ENCODE data around the gene SPRYD3.

Gene SPRYD3

DNA sequence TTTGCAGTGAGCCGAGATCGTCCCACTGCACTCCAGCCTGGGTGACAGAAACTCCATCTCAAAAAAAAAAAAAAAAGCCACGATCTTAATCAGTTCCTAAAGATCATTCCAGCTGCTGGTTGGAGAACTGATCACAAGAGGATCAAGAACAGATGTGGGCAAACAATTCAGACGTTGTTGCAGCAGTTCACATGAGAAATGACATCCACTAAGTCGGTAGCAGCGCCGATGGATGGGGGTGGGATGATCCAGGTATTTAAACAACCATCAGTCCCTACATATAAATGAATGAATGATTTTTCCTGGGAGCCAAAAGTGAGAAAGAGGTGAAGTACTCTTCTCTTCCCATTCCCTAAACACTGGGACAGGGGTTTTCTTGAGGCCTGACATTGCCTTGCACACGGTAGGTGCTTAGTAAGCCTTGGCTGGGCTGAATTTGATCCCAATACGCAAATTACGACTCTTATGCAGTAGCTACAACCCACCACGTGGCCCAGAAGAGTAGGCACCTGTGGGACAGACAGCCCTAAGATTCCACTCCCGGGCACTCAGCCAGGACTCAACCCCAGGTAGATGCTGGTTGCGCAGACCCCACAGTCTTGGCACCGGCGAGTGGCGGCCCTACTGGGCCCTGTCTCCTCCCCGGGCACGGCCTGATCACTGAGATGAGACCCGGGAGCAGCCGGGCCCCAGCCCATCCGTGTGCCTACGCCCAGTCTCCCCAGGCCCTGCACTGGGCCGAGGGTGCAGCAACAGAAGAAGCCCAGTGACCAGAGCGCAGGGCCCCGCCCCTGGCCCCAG, 565 bp downstream of the SPRYD3 start:
- DNase-seq (ENCODE audit: low read depth in 2 of 2) = peak in 1 of 2 donors; percentile 14

GRCh38 chr12:53077030-53077429, 2.2 kb downstream of the SPRYD3 start:
- no peak for DNase-seq (ENCODE audit: low read depth in 2 of 2)

GRCh38 chr12:53076461-53076860, 2.7 kb downstream of the SPRYD3 start:
- DNase-seq (ENCODE audit: low read depth in 2 of 2) = no peak

DNA sequence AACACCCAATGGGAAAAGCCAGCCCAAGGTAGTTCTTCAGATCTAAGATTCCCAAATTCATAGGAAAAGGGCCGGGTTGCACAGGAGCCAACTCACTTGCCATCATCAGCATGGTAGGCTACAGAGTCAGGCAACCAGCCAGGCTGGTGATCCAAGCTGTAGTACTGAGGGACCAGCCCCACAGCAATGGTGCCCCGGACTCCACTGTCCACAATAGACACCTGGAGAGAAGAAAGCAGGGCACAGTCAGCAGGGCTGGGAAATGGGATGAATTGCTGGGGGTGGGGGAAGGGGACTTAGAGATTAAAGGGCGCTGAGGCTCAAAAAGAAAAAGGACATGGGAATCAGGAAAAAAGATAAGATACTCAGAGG, 4.2 kb downstream of the SPRYD3 start:
- DNase-seq (ENCODE audit: low read depth in 2 of 2) = no peak

GRCh38 chr12:53074283-53074998, 4.7 kb downstream of the SPRYD3 start:
- no peak for DNase-seq (ENCODE audit: low read depth in 2 of 2)

- DNase-seq (ENCODE audit: low read depth in 2 of 2) = no peak
Observed at GRCh38 chr12:53073881-53074280, 5.3 kb downstream of the SPRYD3 start.

- DNase-seq (ENCODE audit: low read depth in 2 of 2) = no peak
Observed at GRCh38 chr12:53071591-53072551, 7.3 kb downstream of the SPRYD3 start.

DNA sequence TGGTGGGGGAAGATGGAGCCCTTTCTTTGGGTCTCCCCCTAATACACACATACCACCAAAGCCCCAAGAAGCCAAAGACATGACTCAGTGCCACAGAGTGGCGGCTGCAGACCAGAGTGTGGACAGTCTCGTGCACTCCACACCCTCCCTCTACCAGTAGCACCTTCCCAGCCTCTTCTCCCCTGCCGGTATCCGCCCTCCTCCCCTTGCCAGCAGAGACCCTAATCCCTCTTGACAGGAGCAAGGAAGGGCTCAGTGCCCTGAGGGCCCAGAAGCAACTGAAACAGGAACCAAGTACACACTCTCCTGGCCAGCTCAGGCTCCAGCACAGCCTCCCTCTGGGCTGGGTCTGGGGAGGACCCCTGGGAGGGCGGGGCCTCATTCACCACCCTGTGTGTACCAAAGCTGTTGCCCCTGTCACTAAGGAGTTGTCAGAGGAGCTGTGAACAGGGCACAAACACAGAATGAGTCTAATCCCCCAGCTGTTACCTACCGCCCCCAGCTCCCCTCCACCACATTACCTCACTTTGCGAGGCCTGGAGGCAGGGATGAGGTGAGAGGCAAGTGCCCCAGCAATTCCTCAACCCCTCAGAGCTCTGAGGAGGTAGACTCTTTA, 8.2 kb downstream of the SPRYD3 start:
- no peak for DNase-seq (ENCODE audit: low read depth in 2 of 2)

- no peak for DNase-seq (ENCODE audit: low read depth in 2 of 2)
Observed at GRCh38 chr12:53069621-53070410, 9.4 kb downstream of the SPRYD3 start.

- no peak for DNase-seq (ENCODE audit: low read depth in 2 of 2)
Observed at GRCh38 chr12:53068811-53069585, 10.2 kb downstream of the SPRYD3 start.

DNA sequence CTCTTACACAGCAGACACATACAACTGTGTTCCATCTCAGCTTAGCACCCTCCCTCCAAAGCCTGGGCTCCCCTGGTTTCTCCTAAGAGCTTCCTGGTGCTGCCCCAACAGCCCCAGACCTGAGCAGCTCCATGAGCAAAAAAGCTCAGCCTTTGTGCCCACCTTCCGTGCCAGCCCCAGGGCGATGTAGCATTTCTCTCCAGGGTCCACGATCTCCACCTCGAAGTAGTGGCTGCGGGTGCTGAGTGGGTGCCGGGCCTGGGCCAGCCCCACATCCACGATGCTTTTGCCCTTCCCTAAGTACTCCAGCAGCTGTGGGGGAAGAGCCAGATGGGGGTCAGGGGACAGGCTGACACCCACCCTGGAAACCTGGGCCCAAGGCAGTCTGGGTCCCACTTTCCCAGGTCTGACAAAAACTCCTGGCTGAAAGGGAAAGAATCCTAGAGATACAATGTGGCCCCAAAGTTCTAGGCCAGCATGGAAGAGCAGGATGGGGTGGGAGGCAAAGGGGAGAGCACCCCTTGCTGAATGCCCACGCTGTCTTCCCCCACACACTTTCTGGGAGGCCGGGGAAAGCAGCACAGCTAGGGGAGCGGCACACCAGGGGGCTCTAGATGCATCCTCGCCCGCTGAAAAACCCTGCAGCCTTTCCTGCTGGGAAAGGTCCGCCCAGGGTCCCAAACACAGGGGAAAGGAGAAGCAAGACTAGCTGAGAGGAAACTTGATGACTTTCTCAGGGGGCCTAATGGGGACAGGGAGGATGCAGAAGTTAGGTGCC, 11.0 kb downstream of the SPRYD3 start:
- DNase-seq (ENCODE audit: low read depth in 2 of 2) = no peak

DNA sequence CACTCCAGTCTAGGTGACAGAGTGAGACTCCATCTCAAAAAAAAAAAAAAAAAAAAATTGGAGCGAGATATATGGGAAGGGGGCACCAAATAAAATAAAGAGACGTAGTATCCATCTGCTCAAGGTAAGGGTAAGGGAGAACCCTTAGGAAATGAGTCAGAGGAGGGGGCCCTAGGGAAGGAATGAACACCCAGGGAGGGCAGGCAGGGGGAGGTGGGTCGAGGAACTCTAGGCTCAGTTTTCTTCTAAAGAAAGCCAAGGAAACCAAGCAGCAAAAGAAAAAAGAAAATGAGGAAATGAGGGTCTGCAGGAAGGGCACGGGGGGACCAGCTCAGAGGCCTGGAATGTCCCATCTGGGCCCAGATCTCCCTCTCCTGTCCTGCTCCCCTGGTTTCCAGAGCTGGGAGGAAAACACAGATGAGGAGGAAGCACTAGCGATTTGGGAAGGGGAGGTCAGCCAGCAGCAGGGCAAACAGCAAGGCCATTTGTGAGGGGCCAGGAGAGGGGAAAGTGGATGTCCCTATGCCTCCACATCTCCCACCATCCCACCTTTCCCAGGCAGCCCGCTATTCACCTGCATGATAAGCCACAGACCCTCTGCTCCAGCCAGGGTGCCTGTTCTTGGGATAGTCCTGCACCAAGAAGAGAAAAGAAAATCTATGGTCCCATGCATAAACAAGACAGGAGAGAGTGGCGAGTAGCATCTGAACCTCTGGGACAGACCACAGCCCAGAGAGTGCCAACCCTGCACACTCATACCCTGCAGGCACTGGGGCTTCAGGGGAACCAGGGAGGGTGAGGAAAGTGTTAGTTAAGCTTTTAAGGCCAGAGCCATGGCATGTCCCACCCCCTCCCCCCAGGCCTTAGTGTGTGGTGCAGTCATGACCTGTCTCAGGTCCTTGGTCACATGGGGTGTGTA, 11.9 kb downstream of the SPRYD3 start:
- no peak for DNase-seq (ENCODE audit: low read depth in 2 of 2)

DNA sequence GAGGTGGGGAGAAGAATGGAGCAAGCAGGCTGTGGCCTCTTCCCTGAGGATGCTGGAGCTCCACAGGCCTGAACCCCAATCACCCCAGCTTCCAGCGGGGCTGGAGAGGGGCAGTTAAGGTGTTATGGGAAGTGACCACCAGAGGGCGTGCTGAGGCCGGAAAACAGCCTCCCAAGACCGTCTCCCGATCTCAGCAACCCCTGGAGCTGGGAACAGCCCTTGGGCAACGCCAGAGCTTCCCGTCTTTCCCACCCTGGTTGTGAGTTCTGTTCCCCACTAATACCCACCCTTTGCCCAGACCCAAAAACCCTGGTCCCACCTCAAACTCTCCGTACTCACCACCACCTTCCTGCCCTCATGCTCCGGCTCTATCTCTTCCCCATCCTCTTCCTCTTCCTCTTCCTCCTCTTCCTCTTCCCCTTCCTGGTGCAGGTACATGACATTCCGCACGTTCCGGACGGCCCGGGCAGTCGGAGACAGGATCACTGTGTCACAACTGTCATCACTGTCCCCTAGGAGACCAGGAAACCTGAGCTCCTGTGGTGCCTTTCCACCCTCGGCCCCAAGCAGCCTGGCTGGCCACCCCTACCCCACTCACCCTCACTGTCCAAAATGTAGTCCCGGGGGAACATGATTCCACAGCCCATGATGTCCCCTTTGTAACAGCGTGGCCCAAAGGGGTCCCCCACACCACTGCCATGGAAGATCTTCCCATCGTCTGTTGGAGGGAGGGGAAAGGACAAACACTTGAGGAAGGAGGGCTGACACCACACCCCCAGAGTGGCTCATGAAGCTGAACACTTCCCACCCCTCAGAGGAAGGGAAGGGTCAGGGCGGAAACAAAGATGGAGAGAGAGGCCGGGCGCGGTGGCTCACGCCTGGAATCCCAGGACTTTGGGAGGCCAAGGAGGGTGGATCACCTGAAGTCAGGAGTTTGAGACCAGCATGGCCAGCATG, 12.9 kb downstream of the SPRYD3 start:
- peak; percentile 44 to 62 for DNase-seq (ENCODE audit: low read depth in 2 of 2)

DNA sequence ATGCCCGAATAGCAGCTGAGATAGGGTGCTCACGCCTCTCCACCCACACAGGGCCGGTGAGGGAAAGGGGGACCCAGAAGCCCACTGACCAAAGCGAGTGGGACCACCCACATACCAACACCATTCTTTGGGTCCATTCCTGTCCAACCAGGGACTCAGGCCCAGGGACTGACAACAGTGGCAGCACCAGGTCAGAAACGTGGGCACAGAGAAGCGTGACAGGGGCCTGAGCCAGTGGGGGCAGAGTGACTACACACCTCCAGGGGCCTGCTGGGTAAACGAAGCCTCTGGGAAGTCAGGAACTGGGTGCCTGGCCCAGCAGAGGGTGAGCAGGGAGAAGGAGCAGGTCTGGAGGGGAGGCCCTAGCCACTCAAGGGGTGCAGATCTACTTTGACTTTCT, 13.7 kb downstream of the SPRYD3 start:
- no peak for DNase-seq (ENCODE audit: low read depth in 2 of 2)

DNA sequence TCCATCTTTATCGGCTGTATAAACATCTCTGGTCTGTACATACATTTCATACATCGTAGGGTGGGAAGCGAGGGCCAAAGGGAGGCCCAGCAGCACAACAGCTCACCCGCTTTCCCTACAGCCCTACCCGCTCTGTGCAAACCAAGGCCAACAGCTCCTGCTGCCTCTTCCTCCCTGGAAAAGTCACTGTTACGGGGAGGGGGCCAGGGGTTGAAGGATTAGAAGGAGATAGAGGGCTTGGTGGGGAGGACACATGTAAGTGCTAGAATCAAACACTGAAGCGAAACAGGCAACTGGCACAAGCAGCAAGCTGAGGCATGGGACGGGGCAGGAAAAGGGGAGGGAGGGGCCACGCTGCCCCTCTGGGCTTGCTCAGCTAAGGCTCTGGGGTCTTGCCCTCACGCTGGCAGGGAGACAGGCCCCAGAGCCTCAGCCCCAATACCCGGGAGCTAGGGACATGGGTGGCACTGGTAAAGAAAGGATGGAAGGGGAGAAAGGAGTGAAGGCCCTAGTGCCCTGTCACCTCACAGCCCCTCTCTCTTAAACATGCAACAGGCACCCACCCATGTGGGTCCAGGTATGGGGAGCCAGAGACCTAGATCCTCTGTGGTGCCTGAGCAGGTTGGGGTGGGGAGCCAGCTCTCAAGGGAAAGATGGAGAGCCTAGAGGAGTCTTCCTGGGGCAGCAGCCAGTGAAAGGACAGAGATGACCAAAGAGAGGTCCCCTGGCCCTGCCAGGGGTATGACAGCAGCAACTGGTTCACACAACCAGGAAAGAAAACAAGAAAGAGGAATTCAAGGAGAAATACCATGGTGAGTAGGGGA, 14.4 kb downstream of the SPRYD3 start:
- DNase-seq (ENCODE audit: low read depth in 2 of 2) = no peak
